ENCODE data around the gene SERPINB4. TPM values are rescaled to one million over a fixed set of nuclear protein-coding genes. Genes with fewer than 3 reads are reported as not detected.

Gene SERPINB4
- total and polyA plus RNA-seq, 2 of the 13 experiments (the other 11 are each of a cell fraction or from before 2014, with no cell fraction given): not detected

DNA sequence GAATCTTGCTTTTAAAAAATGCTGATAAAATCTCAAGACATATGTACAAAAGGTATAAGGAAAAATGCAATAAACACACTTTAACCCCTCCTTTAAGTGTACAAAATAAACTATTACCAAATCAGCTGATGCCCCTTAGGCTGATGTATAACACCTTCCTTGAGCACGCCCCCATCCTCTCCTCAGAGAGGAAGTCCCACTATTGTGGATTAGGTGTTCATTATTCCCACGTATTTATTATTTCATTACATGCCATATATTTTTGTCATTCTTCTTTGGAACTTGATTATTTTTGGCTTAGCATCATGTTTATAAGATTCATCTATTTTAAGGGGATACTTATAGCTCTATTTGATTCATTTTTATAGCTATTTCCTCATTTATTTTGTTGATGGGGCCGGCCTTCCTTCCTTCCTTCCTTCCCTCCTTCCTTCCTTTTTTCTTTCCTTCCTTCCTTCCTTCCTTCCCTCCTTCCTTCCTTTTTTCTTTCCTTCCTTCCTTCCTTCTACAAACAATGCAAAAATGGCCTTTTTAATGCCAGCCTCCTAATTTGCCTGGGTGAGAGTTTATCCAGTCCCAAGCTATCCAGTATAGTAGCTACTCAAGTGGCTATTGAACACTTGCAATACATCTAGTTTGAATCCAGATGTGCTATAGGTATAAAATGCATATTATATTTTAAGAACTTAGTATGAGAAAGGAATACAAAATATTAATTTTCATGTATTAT is 52.9 kb downstream of the SERPINB4 start:
- no peak overlapping the region for H3K4me3 ChIP-seq (replicated peaks in 1 of 3; ENCODE audit: insufficient read depth in 1 of 3, low read depth in 2 of 3, low read length in 3 of 3)
- intact Hi-C loops (cut with micrococcal nuclease; ENCODE audit: unreplicated experiment) (no loop called here), in situ Hi-C loops (cut with HindIII; ENCODE audit: extremely low pct_ligation_motif_present, low pct_unique_long_range_greater_than_20kb) (no loop called here)
- no peaks in the 10 kb centered on the region for H3K9me3 ChIP-seq (ENCODE audit: low read length)
- H3K27ac ChIP-seq (ENCODE audit: extremely low read length, insufficient read depth, low read length): no peak overlapping the region
- no peak for TF ChIP-seq ZNF430 (CRISPR knock-in tag; IDR thresholded peaks at IDR 0.05)
- TF ChIP-seq KAT2B (IDR thresholded peaks at IDR 0.05; ENCODE audit: borderline replicate concordance, low read depth, low read length): no peak
- TF ChIP-seq ZNF232 (CRISPR knock-in tag; IDR thresholded peaks at IDR 0.05; ENCODE audit: borderline replicate concordance): no peak
- no peak for TF ChIP-seq ZNF263 (CRISPR knock-in tag; IDR thresholded peaks at IDR 0.05)
- TF ChIP-seq, protein P1, sequence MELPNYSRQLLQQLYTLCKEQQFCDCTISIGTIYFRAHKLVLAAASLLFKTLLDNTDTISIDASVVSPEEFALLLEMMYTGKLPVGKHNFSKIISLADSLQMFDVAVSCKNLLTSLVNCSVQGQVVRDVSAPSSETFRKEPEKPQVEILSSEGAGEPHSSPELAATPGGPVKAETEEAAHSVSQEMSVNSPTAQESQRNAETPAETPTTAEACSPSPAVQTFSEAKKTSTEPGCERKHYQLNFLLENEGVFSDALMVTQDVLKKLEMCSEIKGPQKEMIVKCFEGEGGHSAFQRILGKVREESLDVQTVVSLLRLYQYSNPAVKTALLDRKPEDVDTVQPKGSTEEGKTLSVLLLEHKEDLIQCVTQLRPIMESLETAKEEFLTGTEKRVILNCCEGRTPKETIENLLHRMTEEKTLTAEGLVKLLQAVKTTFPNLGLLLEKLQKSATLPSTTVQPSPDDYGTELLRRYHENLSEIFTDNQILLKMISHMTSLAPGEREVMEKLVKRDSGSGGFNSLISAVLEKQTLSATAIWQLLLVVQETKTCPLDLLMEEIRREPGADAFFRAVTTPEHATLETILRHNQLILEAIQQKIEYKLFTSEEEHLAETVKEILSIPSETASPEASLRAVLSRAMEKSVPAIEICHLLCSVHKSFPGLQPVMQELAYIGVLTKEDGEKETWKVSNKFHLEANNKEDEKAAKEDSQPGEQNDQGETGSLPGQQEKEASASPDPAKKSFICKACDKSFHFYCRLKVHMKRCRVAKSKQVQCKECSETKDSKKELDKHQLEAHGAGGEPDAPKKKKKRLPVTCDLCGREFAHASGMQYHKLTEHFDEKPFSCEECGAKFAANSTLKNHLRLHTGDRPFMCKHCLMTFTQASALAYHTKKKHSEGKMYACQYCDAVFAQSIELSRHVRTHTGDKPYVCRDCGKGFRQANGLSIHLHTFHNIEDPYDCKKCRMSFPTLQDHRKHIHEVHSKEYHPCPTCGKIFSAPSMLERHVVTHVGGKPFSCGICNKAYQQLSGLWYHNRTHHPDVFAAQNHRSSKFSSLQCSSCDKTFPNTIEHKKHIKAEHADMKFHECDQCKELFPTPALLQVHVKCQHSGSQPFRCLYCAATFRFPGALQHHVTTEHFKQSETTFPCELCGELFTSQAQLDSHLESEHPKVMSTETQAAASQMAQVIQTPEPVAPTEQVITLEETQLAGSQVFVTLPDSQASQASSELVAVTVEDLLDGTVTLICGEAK (IDR thresholded peaks at IDR 0.05): no peak
- TF ChIP-seq, protein P1 (CRISPR knock-in tag; IDR thresholded peaks at IDR 0.05): no peak
- no peak for TF ChIP-seq NRL (CRISPR knock-in tag; IDR thresholded peaks at IDR 0.05; ENCODE audit: borderline replicate concordance)
- TF ChIP-seq MAZ (IDR thresholded peaks at IDR 0.05; ENCODE audit: borderline replicate concordance, low read depth, low read length): no peak
- no peak for TF ChIP-seq MAZ (CRISPR knock-in tag; IDR thresholded peaks at IDR 0.05; ENCODE audit: low read depth)
- DNase-seq (ENCODE audit: low spot score) (no peak), FAIRE-seq (no peak), ATAC-seq (no peak)
- no peak overlapping the region for H3K4me2 ChIP-seq (ENCODE audit: low read depth, low read length)
- no peaks in the 10 kb centered on the region for H3K4me1 ChIP-seq (ENCODE audit: insufficient read depth, low read length)
- no peaks in the 10 kb centered on the region for H3K27me3 ChIP-seq (ENCODE audit: control insufficient read depth in 1 of 2, insufficient read depth in 2 of 2, low read length in 2 of 2)
- no peaks in the 10 kb centered on the region for H3K36me3 ChIP-seq (replicated peaks in 1 of 2; ENCODE audit: control insufficient read depth in 1 of 2, insufficient read depth in 2 of 2, low read length in 2 of 2)
- ChIA-PET CTCF (ENCODE audit: low intra/inter-chr PET ratio, low total read pairs) (no interaction called here), POLR2A (no interaction called here)
- no peaks in the 10 kb centered on the region for H3K79me2 ChIP-seq (ENCODE audit: insufficient read depth, low read length)
- no peaks in the 10 kb centered on the region for H4K20me1 ChIP-seq (ENCODE audit: insufficient read depth, low read length)
- H2AFZ ChIP-seq (ENCODE audit: low read length): no peak overlapping the region
- BruUV-seq (replicated peaks): no TSS peak
- WGBS (ENCODE audit: low lambda C conversion rate): 3% methylated on average over 3 of the region's 3 CpGs
- no peak overlapping the region for H3K9ac ChIP-seq (ENCODE audit: insufficient read depth, low read depth, low read length)

All from HepG2 (cell line).